GM23248 (cell line): ENCODE data around the gene CORO7. TPM values are rescaled to one million over a fixed set of nuclear protein-coding genes. Genes with fewer than 3 reads are reported as not detected.

Source experiments
- DNase-seq: peaks from one replicate; pipeline ENCODE4 v3.0.0-alpha.2; 2015
- H2AFZ ChIP-seq: fragments of 200-600 bp; sonication (generic); 2 replicates; pipeline ENCODE4 v1.6.1; 2016; ENCODE audit warnings: antibody characterized with exemption
- H3F3A ChIP-seq: fragments of 200-600 bp; sonication (generic); 2 replicates; pipeline ENCODE4 v1.6.1; 2016; ENCODE audit warnings: mild to moderate bottlenecking, antibody characterized with exemption, mixed run types; ENCODE audit not compliant: insufficient read depth
- H3K27ac ChIP-seq: fragments of 200-600 bp; sonication (generic); 2 replicates; pipeline ENCODE4 v1.5.1; 2016; ENCODE audit warnings: mild to moderate bottlenecking
- H3K27me3 ChIP-seq: fragments of 200-600 bp; sonication (generic); replicated peaks from 2 replicates; pipeline ENCODE4 v1.6.1; 2016; ENCODE audit warnings: mild to moderate bottlenecking; ENCODE audit not compliant: insufficient read depth
- H3K36me3 ChIP-seq: fragments of 200-600 bp; sonication (generic); 2 replicates; pipeline ENCODE4 v1.6.1; 2016; ENCODE audit warnings: low read depth, mild to moderate bottlenecking
- H3K4me1 ChIP-seq: fragments of 200-600 bp; sonication (generic); 2 replicates; pipeline ENCODE4 v1.6.1; 2016; ENCODE audit warnings: mild to moderate bottlenecking; ENCODE audit not compliant: insufficient read depth
- H3K4me2 ChIP-seq: fragments of 200-600 bp; sonication (generic); one replicate; pipeline ENCODE4 v1.6.1; 2016; ENCODE audit warnings: mild to moderate bottlenecking; ENCODE audit not compliant: unreplicated experiment
- H3K4me3 ChIP-seq: fragments of 200-600 bp; sonication (generic); 2 replicates; pipeline ENCODE4 v1.5.1; 2016; ENCODE audit warnings: mild to moderate bottlenecking
- H3K79me2 ChIP-seq: fragments of 200-600 bp; sonication (generic); 2 replicates; pipeline ENCODE4 v1.6.1; 2016; ENCODE audit warnings: mild to moderate bottlenecking; ENCODE audit not compliant: insufficient read depth
- H3K9ac ChIP-seq: fragments of 200-600 bp; sonication (generic); 2 replicates; pipeline ENCODE4 v1.6.1; 2016; ENCODE audit warnings: mild to moderate bottlenecking
- H3K9me2 ChIP-seq: fragments of 200-600 bp; sonication (generic); 2 replicates; pipeline ENCODE4 v1.6.1; 2016; ENCODE audit warnings: mixed run types, mild to moderate bottlenecking, moderate library complexity; ENCODE audit not compliant: insufficient read depth
- H3K9me3 ChIP-seq: fragments of 200-600 bp; sonication (generic); one replicate; pipeline ENCODE4 v1.6.1; 2017; ENCODE audit warnings: low read depth
- H4K20me1 ChIP-seq: fragments of 200-600 bp; sonication (generic); 2 replicates; pipeline ENCODE4 v1.6.0; 2016; ENCODE audit not compliant: insufficient read depth
- EZH2 ChIP-seq: fragments of 200-600 bp; sonication (generic); IDR thresholded peaks from 2 replicates; pipeline ENCODE4 v1.6.1; 2018; ENCODE audit warnings: antibody characterized with exemption, mild to moderate bottlenecking; ENCODE audit not compliant: insufficient read depth, poor library complexity, severe bottlenecking
- EZH2phosphoT487 ChIP-seq: fragments of 200-600 bp; sonication (generic); IDR thresholded peaks from 2 replicates; pipeline ENCODE4 v1.6.1; 2018; ENCODE audit warnings: antibody characterized with exemption, moderate library complexity, mild to moderate bottlenecking, low read depth; ENCODE audit not compliant: insufficient read depth
- WGBS, 2 experiments: methylation state at CpG; one replicate each; pipeline ENCODE4 v1.1.6; 2015 to 2017; ENCODE audit warnings: low lambda C conversion rate in 2 of 2, low coverage in 1 of 2; ENCODE audit errors: missing lambda C conversion rate in 2 of 2; 5-methylcytosine and 5-hydroxymethylcytosine counted together
- in situ Hi-C: fragments of 300-500 bp; cut with MboI; formaldehyde crosslinking; loops from 2 replicates; pipeline ENCODE4 v1.15.0; 2020
- polyA plus RNA-seq: library from polyadenylated mRNA; unstranded; fragments of >200 nt; fragmentation: Nextera tagmentation; extraction: Ambion mirVana; gene quantifications from 2 replicates; pipeline ENCODE4 v1.2.1, GENCODE V29; 2016
- total RNA-seq: library from RNA; depleted of rRNA; stranded (reverse); fragments of >200 nt; shearing (Covaris generic); gene quantifications from 2 replicates; pipeline ENCODE4 v1.2.3, GENCODE V29; 2014

CORO7 gene
- total and polyA plus RNA-seq, 2 experiments from 2014 or later: 7.3 to 13.2 TPM

DNA sequence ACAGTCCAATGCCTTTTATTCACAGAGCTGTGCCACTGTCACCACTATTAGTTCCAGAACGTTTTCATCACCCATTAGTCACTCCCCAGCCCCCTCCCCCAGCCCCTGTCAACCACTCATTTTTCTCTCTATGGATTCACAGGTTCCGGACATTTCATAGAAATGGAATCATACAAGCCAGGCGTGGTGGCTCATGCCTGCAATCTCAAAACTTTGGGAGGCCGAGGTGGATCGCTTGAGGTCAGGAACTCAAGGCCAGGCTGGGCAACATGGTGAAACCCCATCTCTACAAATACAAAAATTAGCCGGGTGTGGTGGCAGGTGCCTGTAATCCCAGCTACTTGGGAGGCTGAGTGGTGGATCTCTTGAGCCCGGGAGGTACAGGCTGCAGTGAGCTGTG, 64.5 kb downstream of the CORO7 start:
- Histone ChIP-seq H3K9me3 (no peaks in the 10 kb centered on the region), H3K9ac (peak overlapping the region; percentile 62), H3K27ac (peak overlapping the region; percentile 79), H3K4me3 (peak overlapping the region; percentile 89), H2AFZ (no peak overlapping the region), H3F3A (peaks cover 11% of the 10 kb centered on the region), H3K4me2 (peak overlapping the region; percentile 53), H3K36me3 (no peaks in the 10 kb centered on the region), H3K27me3 (no peaks in the 10 kb centered on the region), H3K79me2 (peaks cover 41% of the 10 kb centered on the region), H3K4me1 (peaks cover 19% of the 10 kb centered on the region), H4K20me1 (no peaks in the 10 kb centered on the region; the same call in 1 of the 2 replicates), H3K9me2 (no peaks in the 10 kb centered on the region)
- no peak for TF ChIP-seq EZH2phosphoT487
- TF ChIP-seq EZH2: no peak
- 49 to 52% methylated on average over 7 of the region's 7 CpGs for WGBS, 2 experiments
- peak; percentile 69 for DNase-seq
- in situ Hi-C loops: loop anchor here (10.0 kb wide), 1 partner anchor 53 kb away; no protein-coding TSS in a partner anchor

DNA sequence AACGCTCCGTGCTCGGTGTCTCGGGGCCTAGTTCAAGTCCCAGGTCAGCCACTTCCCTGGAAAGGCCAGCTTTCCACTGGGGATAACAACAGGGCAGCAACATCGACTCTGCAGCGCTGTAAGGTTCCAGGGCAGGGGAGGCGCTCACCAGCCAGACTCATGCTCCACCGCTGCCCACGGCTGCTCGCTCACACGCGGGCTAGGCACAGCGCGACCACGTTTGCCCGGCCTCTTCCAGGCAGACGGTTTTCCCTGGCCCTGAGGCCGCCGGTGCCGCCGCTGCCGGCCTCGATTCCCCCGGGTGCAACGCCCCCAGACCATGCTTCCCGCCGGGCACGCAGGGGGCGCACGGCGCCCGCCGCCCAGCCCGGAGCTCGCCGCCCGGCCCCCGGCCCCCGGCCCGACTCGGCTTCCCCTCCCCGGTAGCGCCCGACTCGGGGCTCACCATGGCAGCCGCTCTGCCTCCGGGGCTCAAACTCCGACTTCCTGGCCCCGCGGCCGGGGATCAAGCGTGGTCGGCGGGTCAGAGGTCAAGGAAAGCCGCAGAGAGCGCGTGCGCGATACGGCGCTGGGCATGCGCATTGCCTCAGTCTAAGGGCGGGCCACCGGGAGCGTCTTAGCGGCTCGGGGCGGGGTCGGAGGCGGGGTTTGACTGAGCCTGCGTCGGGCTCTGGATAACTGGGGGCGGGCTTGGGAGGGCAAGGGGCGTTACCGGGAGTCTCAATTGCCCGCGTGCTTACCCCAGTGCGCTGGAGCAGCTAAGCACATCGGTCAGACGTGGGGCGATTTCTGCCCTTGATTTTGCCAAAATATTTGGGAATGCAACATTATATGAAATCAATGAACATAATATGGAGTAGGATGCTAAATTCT, 65.4 kb downstream of the CORO7 start, which contains the start of gene PAM16:
TSS of gene PAM16 (minus strand) at position 535 of the 873 bp plus-strand sequence. CDS start at position 448, 87 bp downstream.
- Histone ChIP-seq H3K27ac (peak within 1 kb of the TSS; percentile 79), H3K36me3 (no peaks in the 10 kb centered on the region), H3K9me3 (no peaks in the 10 kb centered on the region), H3K9ac (peak within 1 kb of the TSS; percentile 87), H3K4me1 (peaks cover 19% of the 10 kb centered on the region), H4K20me1 (no peaks in the 10 kb centered on the region; the same call in 1 of the 2 replicates), H3F3A (peaks cover 19% of the 10 kb centered on the region), H3K4me3 (peak within 1 kb of the TSS; percentile 89), H3K79me2 (peaks cover 50% of the 10 kb centered on the region), H2AFZ (peak within 1 kb of the TSS; percentile 73), H3K27me3 (no peaks in the 10 kb centered on the region), H3K9me2 (no peaks in the 10 kb centered on the region), H3K4me2 (peak within 1 kb of the TSS; percentile 87)
- peak; percentile 98 for DNase-seq
- in situ Hi-C loops: loop anchor here (10.0 kb wide), 1 partner anchor 54 kb away; no protein-coding TSS in a partner anchor
- WGBS, 2 experiments: 1% methylated on average over 59 to 74 of the region's 81 CpGs
- TF ChIP-seq EZH2phosphoT487 (no peak), EZH2 (no peak)

DNA sequence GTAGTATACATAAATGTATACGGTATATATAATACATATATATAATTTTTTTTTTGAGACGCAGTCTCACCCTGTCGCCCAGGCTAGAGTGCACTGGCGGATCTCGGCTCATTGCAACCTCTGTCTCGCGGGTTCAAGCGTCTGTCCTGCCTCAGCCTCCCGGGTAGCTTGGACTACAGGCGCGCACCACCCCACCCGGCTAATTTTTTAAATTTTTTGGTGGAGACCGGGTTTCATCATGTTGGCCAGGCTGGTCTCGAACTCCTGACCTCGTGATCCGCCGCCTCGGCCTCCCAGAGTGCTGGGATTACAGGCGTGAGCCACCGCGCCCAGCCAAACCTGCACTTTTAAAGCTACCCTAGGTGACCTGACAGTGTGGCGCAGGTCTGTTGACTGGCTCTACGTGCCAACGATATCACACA, 66.0 kb downstream of the CORO7 start:
- peaks cover 56% of the 10 kb centered on the region for H3K79me2 ChIP-seq
- in situ Hi-C loops: loop anchor here (10.0 kb wide), 1 partner anchor 54 kb away; no protein-coding TSS in a partner anchor

DNA sequence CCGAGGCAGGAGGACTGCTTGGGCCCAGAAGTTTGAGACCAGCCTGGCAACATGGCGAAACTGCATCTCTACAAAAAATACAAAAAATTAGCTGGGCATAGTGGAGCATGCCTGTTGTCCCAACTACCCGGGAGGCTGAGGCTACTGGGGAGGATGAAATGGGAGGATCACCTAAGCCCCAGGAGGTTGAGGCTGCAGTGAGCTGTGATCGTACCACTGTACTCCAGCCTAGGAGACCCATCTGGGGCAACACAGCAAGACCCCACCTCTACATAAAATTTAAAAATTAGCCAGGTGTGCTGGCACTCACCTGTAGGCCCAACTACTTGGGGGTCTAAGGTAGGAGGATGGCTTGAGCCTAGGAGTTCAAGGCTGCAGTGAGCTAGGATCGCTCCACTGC, 67.1 kb downstream of the CORO7 start:
- H3K4me2 ChIP-seq: no peak overlapping the region
- in situ Hi-C loops: no loop called here
- 97 to 99% methylated on average over 5 of the region's 5 CpGs for WGBS, 2 experiments

More for the DNA sequence above, 66.0 kb downstream of the CORO7 start:
- Histone ChIP-seq H3K36me3 (no peaks in the 10 kb centered on the region), H3K9ac (peak overlapping the region; percentile 87), H3K4me2 (peak overlapping the region; percentile 87), H3K27me3 (no peaks in the 10 kb centered on the region), H3K27ac (peak overlapping the region; percentile 76), H2AFZ (peak overlapping the region; percentile 73), H3F3A (peaks cover 21% of the 10 kb centered on the region), H3K9me2 (no peaks in the 10 kb centered on the region), H4K20me1 (no peaks in the 10 kb centered on the region; the same call in 1 of the 2 replicates), H3K4me3 (peak overlapping the region; percentile 89), H3K4me1 (peaks cover 19% of the 10 kb centered on the region), H3K9me3 (no peaks in the 10 kb centered on the region)
- no peak for DNase-seq
- TF ChIP-seq EZH2 (no peak), EZH2phosphoT487 (no peak)
- WGBS, 2 experiments: 27 to 28% methylated on average over 23 to 24 of the region's 24 CpGs

More for the DNA sequence above, 67.1 kb downstream of the CORO7 start:
- no peak for TF ChIP-seq EZH2phosphoT487
- no peak for TF ChIP-seq EZH2
- Histone ChIP-seq H3K9me2 (no peaks in the 10 kb centered on the region), H3K79me2 (peaks cover 62% of the 10 kb centered on the region), H3F3A (peaks cover 21% of the 10 kb centered on the region), H3K9ac (0 out of 2 replicates have a peak overlapping the region, but pooled peaks have one; percentile 87), H4K20me1 (no peaks in the 10 kb centered on the region; the same call in 1 of the 2 replicates), H3K4me1 (peaks cover 19% of the 10 kb centered on the region), H2AFZ (no peak overlapping the region), H3K27ac (no peak overlapping the region), H3K9me3 (no peaks in the 10 kb centered on the region), H3K27me3 (no peaks in the 10 kb centered on the region), H3K36me3 (no peaks in the 10 kb centered on the region), H3K4me3 (no peak overlapping the region)
- DNase-seq: no peak
